RWPE2 (cell line): Measurements from ENCODE around the gene IFNL2.
"Not testable (repeated sequence)": the region's sequence is repeated elsewhere in the genome, so short reads cannot be mapped to it uniquely, and the experiment has no call there.

Experiments used
- ATAC-seq: fragments of 200-7000 bp; cut with Tn5 transposase; 3 replicates; pipeline ENCODE4 v1.9.1; 2021; ENCODE audit warnings: low read depth
- DNase-seq: peaks from one replicate; pipeline ENCODE4 v3.0.0-alpha.2; 2020; ENCODE audit warnings: low spot score
- H3K27ac ChIP-seq: fragments of 450-650 bp; 2 replicates; pipeline ENCODE4 v1.5.1; 2017; ENCODE audit warnings: mild to moderate bottlenecking; ENCODE audit not compliant: poor library complexity, severe bottlenecking
- H3K27me3 ChIP-seq: fragments of 250-450 bp; sonication (Bioruptor Pico); 2 replicates; pipeline ENCODE4 v1.5.1; 2021; ENCODE audit warnings: mild to moderate bottlenecking, moderate library complexity; ENCODE audit not compliant: insufficient read depth, poor library complexity, severe bottlenecking
- H3K36me3 ChIP-seq: fragments of 250-450 bp; sonication (Bioruptor Pico); 2 replicates; pipeline ENCODE4 v1.5.1; 2020; ENCODE audit warnings: low read depth, mild to moderate bottlenecking, moderate library complexity
- H3K4me1 ChIP-seq: fragments of 250-450 bp; sonication (Bioruptor Pico); 2 replicates; pipeline ENCODE4 v1.5.1; 2021; ENCODE audit warnings: mild to moderate bottlenecking, moderate library complexity; ENCODE audit not compliant: insufficient read depth, poor library complexity, severe bottlenecking
- H3K4me3 ChIP-seq: fragments of 250-450 bp; sonication (Bioruptor Pico); 2 replicates; pipeline ENCODE4 v1.5.1; 2021; ENCODE audit warnings: mild to moderate bottlenecking, moderate library complexity; ENCODE audit not compliant: severe bottlenecking
- H3K9me3 ChIP-seq: fragments of 250-450 bp; sonication (Bioruptor Pico); 2 replicates; pipeline ENCODE4 v1.5.1; 2021; ENCODE audit warnings: mild to moderate bottlenecking, moderate library complexity; ENCODE audit not compliant: severe bottlenecking
- TF ChIP-seq, protein P1 (sequence below): fragments of 450-650 bp; IDR thresholded peaks from one replicate; pipeline ENCODE4 v1.5.1; 2017; ENCODE audit warnings: mild to moderate bottlenecking, moderate library complexity; ENCODE audit not compliant: poor library complexity, severe bottlenecking

The IFNL2 gene

GRCh38 chr19:39264306-39265290 lies 3.6 kb upstream of the IFNL2 start:
- Histone ChIP-seq H3K27me3 (peaks cover 37% of the 10 kb centered on the region), H3K36me3 (no peaks in the 10 kb centered on the region), H3K9me3 (no peaks in the 10 kb centered on the region), H3K27ac (no peak overlapping the region), H3K4me3 (no peak overlapping the region), H3K4me1 (no peaks in the 10 kb centered on the region)
- DNase-seq (no peak), ATAC-seq (no peak)
- TF ChIP-seq, protein P1, sequence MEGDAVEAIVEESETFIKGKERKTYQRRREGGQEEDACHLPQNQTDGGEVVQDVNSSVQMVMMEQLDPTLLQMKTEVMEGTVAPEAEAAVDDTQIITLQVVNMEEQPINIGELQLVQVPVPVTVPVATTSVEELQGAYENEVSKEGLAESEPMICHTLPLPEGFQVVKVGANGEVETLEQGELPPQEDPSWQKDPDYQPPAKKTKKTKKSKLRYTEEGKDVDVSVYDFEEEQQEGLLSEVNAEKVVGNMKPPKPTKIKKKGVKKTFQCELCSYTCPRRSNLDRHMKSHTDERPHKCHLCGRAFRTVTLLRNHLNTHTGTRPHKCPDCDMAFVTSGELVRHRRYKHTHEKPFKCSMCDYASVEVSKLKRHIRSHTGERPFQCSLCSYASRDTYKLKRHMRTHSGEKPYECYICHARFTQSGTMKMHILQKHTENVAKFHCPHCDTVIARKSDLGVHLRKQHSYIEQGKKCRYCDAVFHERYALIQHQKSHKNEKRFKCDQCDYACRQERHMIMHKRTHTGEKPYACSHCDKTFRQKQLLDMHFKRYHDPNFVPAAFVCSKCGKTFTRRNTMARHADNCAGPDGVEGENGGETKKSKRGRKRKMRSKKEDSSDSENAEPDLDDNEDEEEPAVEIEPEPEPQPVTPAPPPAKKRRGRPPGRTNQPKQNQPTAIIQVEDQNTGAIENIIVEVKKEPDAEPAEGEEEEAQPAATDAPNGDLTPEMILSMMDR, result no peak

DNA sequence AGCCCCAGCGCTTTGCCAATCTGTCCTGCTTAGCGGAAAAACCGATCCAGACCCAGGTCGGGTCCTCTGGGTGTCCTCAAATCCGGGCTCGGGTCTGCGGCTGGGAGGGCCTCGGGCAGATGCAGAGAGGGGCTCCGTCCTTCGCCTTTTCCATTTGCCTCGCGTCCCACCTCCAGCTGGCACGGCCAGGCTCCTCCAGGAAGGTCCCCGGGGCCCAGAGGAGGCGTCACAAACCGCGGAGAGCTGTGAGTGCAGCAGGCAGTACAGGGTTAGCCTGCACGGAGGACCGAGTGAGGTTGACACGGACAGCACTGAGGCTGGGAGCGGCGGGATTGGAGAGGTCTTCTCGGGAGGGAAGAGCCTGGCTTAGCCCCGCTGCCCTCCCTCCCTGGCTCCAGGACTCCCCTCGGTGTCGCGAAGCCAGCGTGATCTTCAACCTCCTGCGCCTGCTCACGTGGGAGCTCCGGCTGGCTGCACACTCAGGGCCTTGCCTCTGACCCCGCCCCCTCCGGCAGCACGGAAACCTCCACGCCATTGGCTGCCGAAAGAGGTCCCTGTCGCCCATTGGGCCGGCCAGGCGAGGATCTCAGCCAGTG lies 2.8 kb upstream of the IFNL2 start:
- peaks cover 37% of the 10 kb centered on the region for H3K27me3 ChIP-seq
- H3K9me3 ChIP-seq, result no peaks in the 10 kb centered on the region
- TF ChIP-seq, protein P1, result no peak
- no peak overlapping the region for H3K27ac ChIP-seq
- H3K4me1 ChIP-seq, result no peaks in the 10 kb centered on the region
- H3K36me3 ChIP-seq, result no peaks in the 10 kb centered on the region
- ATAC-seq (no peak), DNase-seq (peak; percentile 63)
- H3K4me3 ChIP-seq, result no peak overlapping the region

GRCh38 chr19:39268531-39269223 lies 481 bp downstream of the IFNL2 start:
- not testable (repeated sequence) for H3K27ac ChIP-seq, H3K9me3 ChIP-seq, ATAC-seq, H3K4me3 ChIP-seq, DNase-seq, H3K4me1 ChIP-seq, H3K36me3 ChIP-seq
- H3K27me3 ChIP-seq, result peaks cover 21% of the 10 kb centered on the region

GRCh38 chr19:39269369-39269768 lies 1.2 kb downstream of the IFNL2 start:
- not testable (repeated sequence) for H3K9me3 ChIP-seq, H3K4me3 ChIP-seq, H3K36me3 ChIP-seq, ATAC-seq, H3K27ac ChIP-seq, H3K4me1 ChIP-seq, DNase-seq
- H3K27me3 ChIP-seq, result peaks cover 14% of the 10 kb centered on the region

DNA sequence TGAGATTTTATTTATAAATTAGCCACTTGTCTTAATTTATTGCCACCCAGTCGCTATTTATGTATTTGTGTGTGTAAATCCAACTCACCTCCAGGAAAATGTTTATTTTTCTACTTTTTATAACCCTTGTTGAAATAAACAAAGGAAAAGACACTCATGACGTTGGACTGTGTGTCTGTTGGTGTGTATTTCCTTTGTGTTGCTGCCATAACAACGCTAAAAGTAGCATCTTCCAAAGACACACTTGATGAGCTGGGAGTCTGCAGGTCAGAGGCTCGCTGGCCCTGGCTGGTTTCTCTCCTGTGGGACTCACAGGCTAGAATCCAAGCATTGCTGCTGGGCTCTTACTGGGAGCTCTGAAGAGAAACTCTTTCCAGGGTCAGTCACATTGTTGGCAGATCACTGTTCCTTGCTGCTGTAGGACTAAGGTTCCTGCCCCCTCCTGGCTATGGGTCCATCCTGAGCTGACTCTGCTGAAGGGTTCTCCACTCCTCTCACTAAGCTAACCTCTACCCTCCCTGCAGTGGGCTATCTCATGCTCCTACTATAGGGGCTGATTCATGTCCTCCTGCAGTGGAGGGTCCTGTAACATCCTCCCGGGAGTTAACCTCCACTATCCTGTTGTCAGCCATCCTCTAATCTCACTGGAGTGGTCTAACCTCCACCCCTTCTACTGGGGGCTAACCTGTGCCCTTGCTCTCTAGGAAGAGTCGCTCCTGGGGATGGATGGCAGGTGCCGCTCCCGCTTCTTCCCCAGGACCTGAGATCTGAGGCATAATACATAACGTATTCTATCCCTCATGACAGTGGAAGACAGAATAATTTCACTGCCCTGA lies 2.1 kb downstream of the IFNL2 start:
- TF ChIP-seq, protein P1, result no peak
- Histone ChIP-seq H3K27me3 (peaks cover 5% of the 10 kb centered on the region), H3K4me1 (no peaks in the 10 kb centered on the region), H3K9me3 (no peaks in the 10 kb centered on the region), H3K36me3 (no peaks in the 10 kb centered on the region), H3K4me3 (no peak overlapping the region), H3K27ac (no peak overlapping the region)
- DNase-seq (no peak), ATAC-seq (no peak)

GRCh38 chr19:39273859-39274258 lies 5.7 kb downstream of the IFNL2 start:
- H3K9me3 ChIP-seq, H3K4me3 ChIP-seq, H3K4me1 ChIP-seq, H3K36me3 ChIP-seq, DNase-seq, H3K27ac ChIP-seq, ATAC-seq, H3K27me3 ChIP-seq: not testable (repeated sequence)
